ENCODE results near the gene FOXR1.

The FOXR1 gene

DNA sequence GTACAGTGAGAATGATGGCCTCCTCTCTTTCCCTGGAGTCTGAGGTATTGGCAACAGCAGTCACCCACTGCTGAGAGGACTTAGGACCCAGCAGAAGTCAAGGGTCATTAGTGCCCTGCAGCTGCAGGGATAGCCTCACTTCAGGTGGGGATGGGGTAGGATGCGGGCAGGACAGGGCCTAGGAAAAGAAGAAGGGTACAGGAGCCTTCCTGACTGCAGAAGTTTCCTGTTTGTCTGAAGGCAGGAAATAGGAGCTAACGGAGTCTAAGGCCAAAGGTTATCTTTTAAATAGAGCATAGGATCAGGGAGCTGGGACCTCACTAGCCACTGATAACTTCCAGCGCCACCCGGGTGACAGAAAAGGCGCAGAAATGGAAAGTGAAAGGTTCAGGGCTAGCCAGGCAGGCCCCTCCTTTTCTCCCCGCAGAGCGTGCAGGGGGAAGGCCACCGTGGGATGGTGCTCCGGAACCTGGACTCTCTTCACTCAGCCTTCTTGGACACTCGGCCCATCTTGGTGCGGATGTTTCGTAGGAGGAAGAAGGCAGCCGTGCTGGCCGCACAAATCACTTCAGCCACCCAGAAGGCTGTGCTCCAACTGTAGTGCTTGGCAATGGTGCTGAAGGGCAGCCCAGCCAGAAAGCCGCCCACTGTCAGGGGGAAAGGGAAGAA lies 53.0 kb downstream of the FOXR1 start:
- H3K4me1 ChIP-seq (ENCODE audit: control insufficient read depth, low read depth, low read length), result no peaks in the 10 kb centered on the region
- H3K4me3 ChIP-seq (ENCODE audit: low read length), result no peak overlapping the region
- H3K9me3 ChIP-seq (ENCODE audit: control insufficient read depth, low read depth, low read length), result no peaks in the 10 kb centered on the region
- H3K27me3 ChIP-seq (ENCODE audit: control insufficient read depth, insufficient read depth, low read length), result no peaks in the 10 kb centered on the region
- no peak overlapping the region for H3K9ac ChIP-seq (ENCODE audit: low read length)
- no peak overlapping the region for H3K27ac ChIP-seq (ENCODE audit: low read length)
- peaks cover 46% of the 10 kb centered on the region for H3K36me3 ChIP-seq (ENCODE audit: control insufficient read depth, low read depth, low read length)

DNA sequence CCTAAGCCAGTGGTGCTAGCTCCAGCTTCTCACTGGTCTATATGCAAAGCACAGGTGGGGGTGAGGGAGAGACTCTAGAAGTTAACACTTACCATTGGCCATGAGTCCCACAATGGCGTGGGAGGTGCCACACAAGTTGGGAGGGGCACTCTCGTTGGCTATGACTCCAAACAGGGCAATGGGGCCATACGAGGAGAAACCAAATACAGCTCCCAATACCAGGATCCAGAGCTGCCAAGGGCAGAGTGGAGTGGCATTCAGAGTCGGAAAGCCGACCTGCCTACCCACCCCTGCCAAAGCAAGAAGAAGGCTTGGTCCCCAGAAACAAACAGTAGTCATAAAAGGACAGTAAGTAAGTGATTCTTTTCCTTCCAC lies 53.5 kb downstream of the FOXR1 start:
- no peaks in the 10 kb centered on the region for H3K27me3 ChIP-seq (ENCODE audit: control insufficient read depth, insufficient read depth, low read length)
- no peak overlapping the region for H3K4me3 ChIP-seq (ENCODE audit: low read length)
- H3K27ac ChIP-seq (ENCODE audit: low read length), result no peak overlapping the region
- H3K9me3 ChIP-seq (ENCODE audit: control insufficient read depth, low read depth, low read length), result no peaks in the 10 kb centered on the region
- no peaks in the 10 kb centered on the region for H3K4me1 ChIP-seq (ENCODE audit: control insufficient read depth, low read depth, low read length)
- H3K9ac ChIP-seq (ENCODE audit: low read length), result no peak overlapping the region
- peaks cover 46% of the 10 kb centered on the region for H3K36me3 ChIP-seq (ENCODE audit: control insufficient read depth, low read depth, low read length)

DNA sequence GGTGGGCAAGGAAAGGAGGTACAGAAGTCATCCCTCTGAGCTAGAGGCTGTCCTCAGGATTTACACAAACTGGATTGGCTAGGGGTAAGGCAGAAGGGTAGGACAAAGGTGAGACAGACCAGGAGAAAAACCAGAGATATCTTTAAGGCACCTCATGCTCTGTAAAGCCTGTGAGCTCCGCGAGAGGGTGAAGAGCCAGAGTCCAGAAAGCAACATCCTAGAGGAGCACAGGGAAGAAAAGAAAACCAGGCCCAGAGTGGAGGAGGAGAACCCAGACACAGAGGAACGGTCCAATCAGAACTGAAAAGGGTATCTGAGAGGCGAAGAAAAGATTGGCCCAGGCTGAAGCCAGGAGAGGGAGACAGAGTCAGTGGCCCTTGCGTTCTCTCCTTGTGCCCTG lies 54.0 kb downstream of the FOXR1 start:
- Histone ChIP-seq H3K9me3 (ENCODE audit: control insufficient read depth, low read depth, low read length) (no peaks in the 10 kb centered on the region), H3K27me3 (ENCODE audit: control insufficient read depth, insufficient read depth, low read length) (no peaks in the 10 kb centered on the region), H3K4me3 (ENCODE audit: low read length) (no peak overlapping the region), H3K4me1 (ENCODE audit: control insufficient read depth, low read depth, low read length) (no peaks in the 10 kb centered on the region), H3K9ac (ENCODE audit: low read length) (no peak overlapping the region), H3K27ac (ENCODE audit: low read length) (no peak overlapping the region), H3K36me3 (ENCODE audit: control insufficient read depth, low read depth, low read length) (peaks cover 46% of the 10 kb centered on the region)

DNA sequence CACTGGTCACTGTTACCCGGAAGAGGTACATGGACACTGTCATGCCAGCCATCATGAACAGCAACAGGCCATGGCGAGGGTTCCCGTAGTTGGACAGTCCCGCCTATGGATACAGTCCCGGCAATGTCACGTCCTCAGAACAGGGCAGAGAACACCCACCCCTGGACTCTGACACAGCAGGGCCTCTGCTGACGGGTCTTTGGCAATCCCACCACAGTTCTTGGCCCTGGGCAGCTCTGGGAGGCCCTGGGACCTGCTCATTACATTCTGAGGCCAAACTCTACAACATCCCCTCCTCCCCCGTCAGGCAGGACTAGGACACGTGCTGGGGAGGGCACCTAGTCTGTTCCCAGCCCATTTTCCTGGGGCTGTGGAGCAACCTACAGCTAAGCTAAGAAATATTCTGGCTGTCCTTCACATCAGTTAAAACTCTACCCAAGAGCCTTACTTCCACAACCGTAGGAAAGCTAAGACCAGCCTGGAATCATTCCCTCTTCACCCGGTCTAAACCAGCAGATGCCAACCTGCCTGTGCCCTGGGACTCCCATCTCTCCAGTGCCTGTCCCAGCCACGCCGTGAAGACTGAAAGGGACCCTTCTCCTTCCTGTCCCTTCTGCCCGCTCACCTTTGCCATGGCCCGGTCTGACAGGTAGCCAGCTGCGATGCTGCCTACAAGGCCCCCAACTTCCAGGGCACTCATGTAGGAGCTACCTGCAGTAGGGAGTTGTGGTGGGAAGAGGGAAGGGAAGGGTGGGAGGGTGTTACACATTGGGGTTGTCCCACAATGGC lies 54.6 kb downstream of the FOXR1 start:
- Histone ChIP-seq H3K4me3 (ENCODE audit: low read length) (no peak overlapping the region), H3K4me1 (ENCODE audit: control insufficient read depth, low read depth, low read length) (no peaks in the 10 kb centered on the region), H3K9me3 (ENCODE audit: control insufficient read depth, low read depth, low read length) (no peaks in the 10 kb centered on the region), H3K9ac (ENCODE audit: low read length) (no peak overlapping the region), H3K27me3 (ENCODE audit: control insufficient read depth, insufficient read depth, low read length) (no peaks in the 10 kb centered on the region), H3K36me3 (ENCODE audit: control insufficient read depth, low read depth, low read length) (peaks cover 45% of the 10 kb centered on the region), H3K27ac (ENCODE audit: low read length) (no peak overlapping the region)

DNA sequence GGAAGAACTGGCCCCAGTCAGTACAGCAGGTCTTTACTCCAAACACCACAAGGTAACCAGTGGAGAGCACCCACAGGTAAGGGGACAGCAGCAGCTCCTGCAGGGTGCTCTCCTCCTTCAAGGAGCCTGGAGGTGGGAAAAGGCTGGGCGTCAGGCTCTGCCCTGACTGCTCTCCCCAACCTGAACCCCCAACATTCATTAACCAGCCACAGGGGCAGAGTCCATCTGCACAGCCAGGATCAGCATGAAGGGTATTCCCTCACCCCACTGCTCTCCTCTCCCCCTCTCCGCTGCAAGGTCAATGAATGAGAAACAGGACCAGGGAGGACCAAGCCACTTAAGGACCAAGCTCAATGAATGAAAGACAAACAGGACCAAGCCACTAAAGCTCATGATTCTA lies 55.4 kb downstream of the FOXR1 start:
- H3K4me1 ChIP-seq (ENCODE audit: control insufficient read depth, low read depth, low read length), result no peaks in the 10 kb centered on the region
- H3K4me3 ChIP-seq (ENCODE audit: low read length), result no peak overlapping the region
- H3K36me3 ChIP-seq (ENCODE audit: control insufficient read depth, low read depth, low read length), result peaks cover 38% of the 10 kb centered on the region
- H3K9ac ChIP-seq (ENCODE audit: low read length), result no peak overlapping the region
- H3K27me3 ChIP-seq (ENCODE audit: control insufficient read depth, insufficient read depth, low read length), result no peaks in the 10 kb centered on the region
- no peak overlapping the region for H3K27ac ChIP-seq (ENCODE audit: low read length)
- no peaks in the 10 kb centered on the region for H3K9me3 ChIP-seq (ENCODE audit: control insufficient read depth, low read depth, low read length)

DNA sequence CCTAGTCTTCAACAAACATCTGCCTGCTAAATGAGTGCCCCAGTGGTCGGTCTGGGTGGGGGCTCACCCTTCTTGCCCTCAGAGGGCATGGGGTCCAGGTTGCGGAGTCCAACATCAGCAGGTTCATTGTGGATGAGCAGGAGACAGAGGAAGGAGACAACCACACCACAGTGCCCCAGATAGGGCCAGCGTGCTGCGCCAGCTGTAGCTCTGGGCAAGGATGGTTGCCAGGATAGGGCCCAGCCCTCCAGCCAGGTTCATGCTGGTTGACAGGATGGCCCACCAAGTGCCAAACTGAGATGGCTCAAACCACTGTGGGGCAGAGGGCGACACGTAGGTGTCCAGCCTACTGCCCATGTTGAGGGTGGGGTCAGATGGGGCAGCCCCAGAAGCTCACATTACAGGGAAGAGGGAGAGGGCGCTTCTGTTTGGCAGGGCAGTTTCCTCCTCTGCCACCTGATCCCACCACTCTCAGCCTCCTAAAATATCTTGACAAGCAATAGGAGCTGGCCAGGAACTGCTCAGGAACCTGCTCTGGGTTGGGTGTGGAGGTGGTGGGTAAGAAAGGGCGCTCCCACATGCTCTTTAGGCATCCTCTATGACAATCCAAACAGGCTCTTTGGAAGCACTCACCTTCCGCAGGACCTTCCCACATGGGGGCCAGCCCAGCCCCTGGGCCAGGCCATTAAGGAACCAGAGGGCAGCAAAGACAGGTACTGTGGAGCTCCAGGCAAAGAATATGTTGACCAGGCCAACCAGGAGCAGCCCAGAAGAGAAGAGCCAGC lies 56.2 kb downstream of the FOXR1 start:
- Histone ChIP-seq H3K4me3 (ENCODE audit: low read length) (no peak overlapping the region), H3K4me1 (ENCODE audit: control insufficient read depth, low read depth, low read length) (no peaks in the 10 kb centered on the region), H3K9me3 (ENCODE audit: control insufficient read depth, low read depth, low read length) (no peaks in the 10 kb centered on the region), H3K27ac (ENCODE audit: low read length) (no peak overlapping the region), H3K36me3 (ENCODE audit: control insufficient read depth, low read depth, low read length) (peaks cover 38% of the 10 kb centered on the region), H3K27me3 (ENCODE audit: control insufficient read depth, insufficient read depth, low read length) (no peaks in the 10 kb centered on the region), H3K9ac (ENCODE audit: low read length) (no peak overlapping the region)

DNA sequence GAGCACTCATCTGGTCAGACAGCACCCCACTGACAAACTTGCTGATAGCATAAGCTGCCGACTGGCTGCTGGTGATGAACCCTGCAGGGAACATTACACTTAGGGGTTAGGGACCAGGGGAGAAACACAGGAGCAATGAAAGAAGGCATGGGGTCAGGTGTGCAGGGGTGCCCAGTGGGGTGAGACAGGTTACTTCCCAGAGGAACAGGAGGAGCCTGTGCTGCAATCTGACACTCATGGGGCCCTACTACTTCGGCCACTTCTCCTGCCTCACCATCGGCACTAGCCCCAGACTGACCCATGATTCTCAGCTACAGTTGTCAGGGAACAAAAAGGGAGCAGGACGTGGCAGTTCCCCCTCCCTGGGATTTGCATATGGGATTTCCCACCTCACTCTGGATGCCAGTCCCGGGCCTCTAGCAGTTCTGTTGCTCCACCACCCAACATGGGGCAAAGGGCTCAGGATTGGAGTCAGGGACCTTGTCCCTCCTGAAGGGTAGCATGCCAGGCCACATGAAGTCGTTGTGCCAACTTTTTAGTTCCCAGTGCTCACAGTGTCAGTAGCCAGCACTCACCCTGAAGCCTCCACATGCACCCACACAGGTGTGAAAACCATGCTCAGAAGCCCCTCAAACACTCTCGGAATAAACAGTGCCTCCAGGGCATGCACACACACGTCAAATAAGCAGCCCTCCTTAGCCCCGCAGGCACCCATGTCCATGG lies 56.9 kb downstream of the FOXR1 start:
- Histone ChIP-seq H3K4me3 (ENCODE audit: low read length) (no peak overlapping the region), H3K4me1 (ENCODE audit: control insufficient read depth, low read depth, low read length) (no peaks in the 10 kb centered on the region), H3K9ac (ENCODE audit: low read length) (no peak overlapping the region), H3K27me3 (ENCODE audit: control insufficient read depth, insufficient read depth, low read length) (no peaks in the 10 kb centered on the region), H3K9me3 (ENCODE audit: control insufficient read depth, low read depth, low read length) (no peaks in the 10 kb centered on the region), H3K36me3 (ENCODE audit: control insufficient read depth, low read depth, low read length) (peaks cover 32% of the 10 kb centered on the region), H3K27ac (ENCODE audit: low read length) (no peak overlapping the region)

DNA sequence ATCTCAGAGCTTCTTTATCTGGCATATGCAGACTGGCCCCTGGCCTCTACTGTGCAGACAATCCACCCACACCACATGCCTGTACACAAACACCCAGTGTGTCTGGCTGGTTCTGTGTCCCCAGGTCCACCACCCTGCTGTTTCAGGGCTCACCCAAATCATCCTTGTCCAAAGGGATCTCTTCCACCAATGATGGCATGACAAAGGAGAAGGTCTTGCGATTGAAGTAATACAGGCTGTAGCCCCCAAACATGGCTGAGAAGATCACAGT lies 57.4 kb downstream of the FOXR1 start:
- Histone ChIP-seq H3K27ac (ENCODE audit: low read length) (no peak overlapping the region), H3K4me1 (ENCODE audit: control insufficient read depth, low read depth, low read length) (no peaks in the 10 kb centered on the region), H3K9me3 (ENCODE audit: control insufficient read depth, low read depth, low read length) (no peaks in the 10 kb centered on the region), H3K9ac (ENCODE audit: low read length) (no peak overlapping the region), H3K36me3 (ENCODE audit: control insufficient read depth, low read depth, low read length) (peaks cover 27% of the 10 kb centered on the region), H3K4me3 (ENCODE audit: low read length) (no peak overlapping the region), H3K27me3 (ENCODE audit: control insufficient read depth, insufficient read depth, low read length) (no peaks in the 10 kb centered on the region)

DNA sequence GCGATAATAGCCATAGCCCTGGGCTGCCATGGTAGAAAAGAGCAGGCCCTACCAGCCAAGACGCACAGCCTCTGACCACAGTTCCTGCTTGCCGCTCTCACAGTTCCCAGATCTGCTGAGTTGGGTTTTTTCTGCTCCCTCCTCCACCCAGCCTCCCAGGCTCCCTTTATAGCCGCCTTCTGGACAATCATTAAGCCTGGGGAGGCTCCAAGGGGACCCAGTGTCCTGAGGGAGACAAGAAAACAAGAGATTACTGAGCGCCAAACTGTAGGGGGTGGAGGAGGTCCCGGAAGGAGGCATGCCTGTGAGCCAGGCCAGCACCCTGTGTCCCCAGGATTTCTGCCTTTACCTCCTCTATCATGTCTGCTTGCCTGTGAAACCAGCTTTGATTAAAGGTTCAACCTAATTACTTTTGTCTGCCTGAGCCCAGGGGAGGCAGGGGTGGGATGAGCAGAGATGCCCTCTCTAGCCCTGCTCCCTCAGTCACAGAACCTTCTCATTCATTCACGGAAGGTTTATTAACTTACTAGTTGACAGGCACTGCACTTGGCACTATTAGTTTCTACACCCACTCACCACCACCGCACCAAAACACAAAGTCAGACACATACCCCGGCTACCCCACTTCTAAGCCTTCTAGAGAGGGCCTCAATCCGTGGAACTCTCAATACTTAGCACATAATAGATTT lies 57.9 kb downstream of the FOXR1 start:
- no peaks in the 10 kb centered on the region for H3K9me3 ChIP-seq (ENCODE audit: control insufficient read depth, low read depth, low read length)
- peak overlapping the region; percentile 86 for H3K4me3 ChIP-seq (ENCODE audit: low read length)
- H3K9ac ChIP-seq (ENCODE audit: low read length), result peak overlapping the region; percentile 88
- H3K27me3 ChIP-seq (ENCODE audit: control insufficient read depth, insufficient read depth, low read length), result no peaks in the 10 kb centered on the region
- no peak overlapping the region for H3K27ac ChIP-seq (ENCODE audit: low read length)
- H3K36me3 ChIP-seq (ENCODE audit: control insufficient read depth, low read depth, low read length), result peaks cover 22% of the 10 kb centered on the region
- no peaks in the 10 kb centered on the region for H3K4me1 ChIP-seq (ENCODE audit: control insufficient read depth, low read depth, low read length)

DNA sequence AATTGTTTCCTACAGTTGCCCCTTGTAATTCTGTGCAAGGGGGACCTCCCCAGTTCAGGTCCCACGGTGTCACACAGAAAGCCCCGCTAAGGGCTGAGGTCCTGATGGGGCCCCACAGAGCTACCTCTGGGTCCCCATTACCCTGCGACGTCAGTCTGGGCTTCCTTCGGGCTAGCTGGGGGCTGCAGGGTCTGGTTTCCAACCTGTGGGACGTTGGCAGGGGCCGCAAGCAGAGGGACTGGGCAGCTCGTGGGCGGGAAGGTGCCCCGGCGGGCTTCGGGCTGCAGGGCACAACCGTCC lies 58.4 kb downstream of the FOXR1 start:
- H3K9ac ChIP-seq (ENCODE audit: low read length), result peak overlapping the region; percentile 88
- H3K27ac ChIP-seq (ENCODE audit: low read length), result no peak overlapping the region
- peaks cover 17% of the 10 kb centered on the region for H3K36me3 ChIP-seq (ENCODE audit: control insufficient read depth, low read depth, low read length)
- H3K4me3 ChIP-seq (ENCODE audit: low read length), result peak overlapping the region; percentile 86
- no peaks in the 10 kb centered on the region for H3K4me1 ChIP-seq (ENCODE audit: control insufficient read depth, low read depth, low read length)
- no peaks in the 10 kb centered on the region for H3K9me3 ChIP-seq (ENCODE audit: control insufficient read depth, low read depth, low read length)
- H3K27me3 ChIP-seq (ENCODE audit: control insufficient read depth, insufficient read depth, low read length), result no peaks in the 10 kb centered on the region

Data from iPS-18a (cell line).